Fibroblast of lung (primary cell): ENCODE results near the gene SIPA1L3.

Experiments used
- EZH2 ChIP-seq: IDR thresholded peaks from 2 replicates; pipeline ENCODE4 v1.5.1; 2012; ENCODE audit warnings: low read length, control low read depth, mild to moderate bottlenecking; ENCODE audit errors: missing control alignments
- TF ChIP-seq, protein P1 (sequence below), 2 donors: IDR thresholded peaks in 1 of 2; conservative IDR thresholded peaks in 1 of 2; 1 replicate in 1 of 2; 2 replicates in 1 of 2; pipeline ENCODE4 v1.5.1; 2011 to 2012; ENCODE audit warnings: low read length in 2 of 2, control low read depth in 1 of 2, inconsistent platforms in 1 of 2, low read depth in 1 of 2, mild to moderate bottlenecking in 1 of 2

DNA sequence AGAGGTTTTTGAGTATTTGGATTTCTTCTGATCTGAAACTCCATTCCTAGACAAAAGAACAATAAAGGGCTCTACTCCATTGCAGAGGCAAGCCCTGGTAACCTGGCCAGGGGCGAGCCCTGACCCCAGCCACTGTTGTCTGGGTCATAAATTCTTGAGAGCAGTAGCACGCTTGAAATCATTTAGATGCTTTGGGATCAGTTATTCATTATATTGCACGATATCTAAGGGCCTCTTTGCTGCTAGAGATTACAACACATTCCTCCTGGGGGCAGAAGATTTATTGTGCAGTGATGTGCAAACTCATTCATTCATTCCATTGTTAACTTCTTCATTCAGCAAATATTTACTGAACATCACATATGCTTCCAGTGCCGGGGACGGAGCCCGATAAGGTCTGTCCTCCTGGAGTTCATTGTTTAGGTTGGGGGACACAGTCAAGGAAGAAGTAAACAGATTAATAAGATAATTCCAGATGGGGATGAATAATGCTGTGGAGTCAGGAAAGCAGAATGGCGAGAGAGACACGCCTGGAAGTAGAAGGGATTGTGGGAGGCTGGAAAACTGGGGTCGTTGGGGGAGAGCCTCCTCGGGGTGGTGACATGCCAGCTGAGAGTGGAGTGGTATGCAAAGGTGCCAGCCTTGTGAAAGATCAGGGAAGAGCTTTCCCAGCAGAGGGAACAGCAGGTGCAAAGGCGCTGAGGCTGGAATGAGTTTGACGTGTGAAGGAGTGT is 34.9 kb downstream of the SIPA1L3 start:
- TF ChIP-seq, protein P1, sequence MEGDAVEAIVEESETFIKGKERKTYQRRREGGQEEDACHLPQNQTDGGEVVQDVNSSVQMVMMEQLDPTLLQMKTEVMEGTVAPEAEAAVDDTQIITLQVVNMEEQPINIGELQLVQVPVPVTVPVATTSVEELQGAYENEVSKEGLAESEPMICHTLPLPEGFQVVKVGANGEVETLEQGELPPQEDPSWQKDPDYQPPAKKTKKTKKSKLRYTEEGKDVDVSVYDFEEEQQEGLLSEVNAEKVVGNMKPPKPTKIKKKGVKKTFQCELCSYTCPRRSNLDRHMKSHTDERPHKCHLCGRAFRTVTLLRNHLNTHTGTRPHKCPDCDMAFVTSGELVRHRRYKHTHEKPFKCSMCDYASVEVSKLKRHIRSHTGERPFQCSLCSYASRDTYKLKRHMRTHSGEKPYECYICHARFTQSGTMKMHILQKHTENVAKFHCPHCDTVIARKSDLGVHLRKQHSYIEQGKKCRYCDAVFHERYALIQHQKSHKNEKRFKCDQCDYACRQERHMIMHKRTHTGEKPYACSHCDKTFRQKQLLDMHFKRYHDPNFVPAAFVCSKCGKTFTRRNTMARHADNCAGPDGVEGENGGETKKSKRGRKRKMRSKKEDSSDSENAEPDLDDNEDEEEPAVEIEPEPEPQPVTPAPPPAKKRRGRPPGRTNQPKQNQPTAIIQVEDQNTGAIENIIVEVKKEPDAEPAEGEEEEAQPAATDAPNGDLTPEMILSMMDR (conservative IDR thresholded peaks at IDR 0.05 in 1 of 2, IDR thresholded peaks at IDR 0.05 in 1 of 2; ENCODE audit: low read depth in 1 of 2, low read length in 2 of 2), result no peak
- TF ChIP-seq EZH2, result no peak
